Activated CD4-positive, alpha-beta T cell treated with anti-CD3 and anti-CD28 coated beads for 36 hours (primary cell): ENCODE results near the gene EGF. TPM values are rescaled to one million over a fixed set of nuclear protein-coding genes. Genes with fewer than 3 reads are reported as not detected.

Experiments
- ATAC-seq: fragments of 200-7000 bp; cut with Tn5 transposase; one replicate; pipeline ENCODE4 v1.10.0; 2021; ENCODE audit warnings: mild to moderate bottlenecking, moderate library complexity
- CTCF ChIA-PET: fragments of 350-600 bp; sonication (Branson Sonifier 250); formaldehyde crosslinking; loops from one replicate; lab custom pipeline; 2021; ENCODE audit warnings: antibody characterized with exemption; lab: Charles Lee
- POLR2A ChIA-PET: fragments of 350-600 bp; sonication (Branson Sonifier 250); formaldehyde crosslinking; loops from one replicate; lab custom pipeline; 2021; ENCODE audit warnings: antibody characterized with exemption, inconsistent platforms; lab: Charles Lee
- DNase-seq: peaks from one replicate; pipeline ENCODE4 v3.0.0-alpha.2; 2020
- H3K27ac Mint-ChIP-seq: one replicate; pipeline ENCODE4 v1.8.0; 2021; ENCODE audit warnings: mixed read lengths
- H3K27me3 Mint-ChIP-seq: one replicate; pipeline ENCODE4 v1.8.0; 2021; ENCODE audit warnings: mixed read lengths
- H3K36me3 Mint-ChIP-seq: one replicate; pipeline ENCODE4 v1.8.0; 2021; ENCODE audit warnings: low read depth, mixed read lengths
- H3K4me1 Mint-ChIP-seq: one replicate; pipeline ENCODE4 v1.8.0; 2021; ENCODE audit warnings: mixed read lengths
- H3K4me3 Mint-ChIP-seq: one replicate; pipeline ENCODE4 v1.8.0; 2021; ENCODE audit warnings: mild to moderate bottlenecking, moderate library complexity, mixed read lengths
- H3K9me3 Mint-ChIP-seq: one replicate; pipeline ENCODE4 v1.8.0; 2021; ENCODE audit warnings: low read depth, mixed read lengths
- intact Hi-C, 2 experiments: fragments of 100-400 bp; cut with DNase I in 1 of 2; cut with micrococcal nuclease in 1 of 2; formaldehyde crosslinking; loops; one replicate each; pipeline versions ENCODE4 v1.14.2 to v1.15.1; 2022 to 2024; cut with DNase I, micrococcal nuclease
- total RNA-seq, 2 experiments: library from RNA; stranded (reverse); gene quantifications; one replicate each; pipeline ENCODE4 v1.2.3, GENCODE V29; 2021

Gene EGF
- total RNA-seq, 2 experiments from 2014 or later: 0.34 TPM; not detected in 1

GRCh38 chr4:110010797-110011196 lies 98.1 kb downstream of the EGF start:
- H3K9me3 Mint-ChIP-seq: no peaks in the 10 kb centered on the region
- H3K36me3 Mint-ChIP-seq: no peaks in the 10 kb centered on the region
- no peaks in the 10 kb centered on the region for H3K4me1 Mint-ChIP-seq
- H3K27ac Mint-ChIP-seq: no peak overlapping the region
- DNase-seq (no peak), ATAC-seq (no peak)
- H3K27me3 Mint-ChIP-seq: peaks cover 6% of the 10 kb centered on the region
- no peak overlapping the region for H3K4me3 Mint-ChIP-seq
- intact Hi-C loops: no loop called here
- ChIA-PET CTCF (interaction anchor here (0.7 to 15.1 kb wide), 2 partner anchors 9 to 504 kb away, joined by 3 to 398 read pairs; no protein-coding TSS in a partner anchor), POLR2A (no interaction called here)

GRCh38 chr4:110012917-110013316 lies 100.2 kb downstream of the EGF start:
- intact Hi-C loops: no loop called here
- H3K27ac Mint-ChIP-seq: no peak overlapping the region
- POLR2A ChIA-PET: no interaction called here
- ATAC-seq (no peak), DNase-seq (no peak)
- H3K27me3 Mint-ChIP-seq: peaks cover 6% of the 10 kb centered on the region
- H3K4me3 Mint-ChIP-seq: no peak overlapping the region
- no peaks in the 10 kb centered on the region for H3K4me1 Mint-ChIP-seq
- no peaks in the 10 kb centered on the region for H3K36me3 Mint-ChIP-seq
- CTCF ChIA-PET: interaction anchor here (1.1 to 1.6 kb wide), 5 partner anchors 24 to 505 kb away, joined by 3 to 6 read pairs (median 3); no protein-coding TSS in a partner anchor
- no peaks in the 10 kb centered on the region for H3K9me3 Mint-ChIP-seq

DNA sequence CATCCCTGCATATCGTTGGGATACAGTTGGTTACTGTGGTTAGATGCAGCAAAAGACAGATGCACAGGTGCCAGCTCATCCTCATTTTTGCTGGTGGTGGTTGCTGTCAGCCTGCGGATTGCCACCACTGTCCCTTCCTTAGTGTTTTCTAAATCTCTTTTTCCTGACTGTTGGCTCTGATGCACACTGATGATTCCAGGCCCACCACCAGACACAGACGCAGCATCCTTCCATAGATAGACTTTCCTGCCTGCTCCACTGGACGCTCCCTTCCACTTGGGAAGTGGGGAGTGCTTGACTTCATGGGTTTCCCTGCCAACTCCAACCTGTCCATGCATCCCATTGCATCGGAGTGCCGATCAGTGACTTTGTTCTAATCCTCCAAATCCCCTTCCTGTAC lies 101.5 kb downstream of the EGF start:
- no peak for ATAC-seq
- H3K27ac Mint-ChIP-seq: no peak overlapping the region
- intact Hi-C loops: no loop called here
- no peaks in the 10 kb centered on the region for H3K36me3 Mint-ChIP-seq
- peaks cover 6% of the 10 kb centered on the region for H3K27me3 Mint-ChIP-seq
- ChIA-PET CTCF (interaction anchor here (0.7 to 1.5 kb wide), 6 partner anchors 8 to 503 kb away, joined by 3 to 4 read pairs (median 3); no protein-coding TSS in a partner anchor), POLR2A (no interaction called here)
- no peak for DNase-seq
- no peak overlapping the region for H3K4me3 Mint-ChIP-seq
- H3K9me3 Mint-ChIP-seq: no peaks in the 10 kb centered on the region
- peaks cover 2% of the 10 kb centered on the region for H3K4me1 Mint-ChIP-seq

DNA sequence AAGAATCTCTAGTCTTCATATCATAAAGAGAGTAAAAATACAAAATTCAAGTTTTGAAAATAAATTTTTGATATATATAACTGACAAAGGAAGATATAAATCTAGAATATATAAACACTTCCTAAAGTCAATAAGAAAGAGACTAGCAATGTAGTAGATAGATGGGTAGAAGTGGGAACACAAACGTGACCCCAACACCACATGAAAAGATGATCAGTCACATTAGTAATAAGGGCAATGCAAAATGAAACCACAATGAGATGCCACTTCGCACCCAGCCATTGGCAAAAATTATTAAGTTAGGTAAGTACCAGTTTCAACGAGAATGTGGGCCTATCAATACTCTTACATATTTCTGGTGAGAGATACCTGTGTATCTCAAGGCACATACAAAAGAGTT lies 106.5 kb downstream of the EGF start:
- H3K27ac Mint-ChIP-seq: no peak overlapping the region
- no peaks in the 10 kb centered on the region for H3K9me3 Mint-ChIP-seq
- H3K36me3 Mint-ChIP-seq: no peaks in the 10 kb centered on the region
- ChIA-PET POLR2A (no interaction called here), CTCF (interaction anchor here (1.2 to 1.3 kb wide), 2 partner anchors 8 to 493 kb away, joined by 3 to 4 read pairs; no protein-coding TSS in a partner anchor)
- peaks cover 3% of the 10 kb centered on the region for H3K27me3 Mint-ChIP-seq
- intact Hi-C loops: no loop called here
- ATAC-seq (no peak), DNase-seq (no peak)
- H3K4me1 Mint-ChIP-seq: peaks cover 18% of the 10 kb centered on the region
- H3K4me3 Mint-ChIP-seq: no peak overlapping the region

DNA sequence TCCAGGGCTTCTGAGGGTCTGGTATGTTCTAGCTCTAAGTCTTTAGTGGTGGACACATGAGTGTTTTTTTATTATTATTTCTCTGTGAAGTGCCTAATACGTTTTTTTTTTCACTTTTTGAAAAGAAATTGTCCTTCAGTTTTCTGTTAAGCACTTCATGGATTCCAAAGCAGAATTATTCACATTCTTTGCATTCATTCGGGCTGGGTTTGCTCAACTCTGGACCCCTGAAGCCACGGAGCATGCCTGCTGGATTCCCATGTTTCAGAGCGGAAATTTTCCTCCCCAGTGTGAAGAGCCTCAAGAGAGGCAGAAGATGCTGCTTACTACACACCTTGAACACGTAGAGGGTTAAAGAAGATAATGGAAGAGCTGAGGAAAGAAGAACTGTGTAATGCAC lies 107.5 kb downstream of the EGF start:
- Mint-ChIP-seq H3K9me3 (no peaks in the 10 kb centered on the region), H3K4me3 (no peak overlapping the region), H3K36me3 (no peaks in the 10 kb centered on the region), H3K27me3 (no peaks in the 10 kb centered on the region), H3K4me1 (peaks cover 18% of the 10 kb centered on the region), H3K27ac (no peak overlapping the region)
- ChIA-PET CTCF (interaction anchor here (0.6 to 1.6 kb wide), 5 partner anchors 9 to 586 kb away, joined by 3 to 4 read pairs (median 3); partner anchors contain the start of gene SEC24B), POLR2A (interaction anchor here (0.6 kb wide), 1 partner anchor 127 kb away, joined by 4 read pairs; no protein-coding TSS in a partner anchor)
- DNase-seq: no peak
- no peak for ATAC-seq
- intact Hi-C loops: no loop called here

- no peak for ATAC-seq
- CTCF ChIA-PET: interaction anchor here (0.7 to 2.5 kb wide), 6 partner anchors 23 to 496 kb away, joined by 3 to 13 read pairs (median 4); no protein-coding TSS in a partner anchor
- peaks cover 18% of the 10 kb centered on the region for H3K4me1 Mint-ChIP-seq
These were observed 108.2 kb downstream of the EGF start for GRCh38 chr4:110020646-110021443.

GRCh38 chr4:110022457-110022856 lies 109.8 kb downstream of the EGF start:
- Mint-ChIP-seq H3K9me3 (no peaks in the 10 kb centered on the region), H3K36me3 (no peaks in the 10 kb centered on the region), H3K27ac (no peak overlapping the region), H3K4me3 (no peak overlapping the region), H3K4me1 (peaks cover 18% of the 10 kb centered on the region), H3K27me3 (no peaks in the 10 kb centered on the region)
- intact Hi-C loops: no loop called here
- ChIA-PET POLR2A (no interaction called here), CTCF (interaction anchor here (2.5 kb wide), 1 partner anchor 495 kb away, joined by 13 read pairs; no protein-coding TSS in a partner anchor)
- DNase-seq: no peak
- ATAC-seq: no peak

More at GRCh38 chr4:110020646-110021443, 108.2 kb downstream of the EGF start:
- DNase-seq: no peak
- no peaks in the 10 kb centered on the region for H3K27me3 Mint-ChIP-seq
- intact Hi-C loops: no loop called here
- POLR2A ChIA-PET: no interaction called here
- H3K36me3 Mint-ChIP-seq: no peaks in the 10 kb centered on the region
- H3K4me3 Mint-ChIP-seq: no peak overlapping the region
- no peaks in the 10 kb centered on the region for H3K9me3 Mint-ChIP-seq
- no peak overlapping the region for H3K27ac Mint-ChIP-seq

DNA sequence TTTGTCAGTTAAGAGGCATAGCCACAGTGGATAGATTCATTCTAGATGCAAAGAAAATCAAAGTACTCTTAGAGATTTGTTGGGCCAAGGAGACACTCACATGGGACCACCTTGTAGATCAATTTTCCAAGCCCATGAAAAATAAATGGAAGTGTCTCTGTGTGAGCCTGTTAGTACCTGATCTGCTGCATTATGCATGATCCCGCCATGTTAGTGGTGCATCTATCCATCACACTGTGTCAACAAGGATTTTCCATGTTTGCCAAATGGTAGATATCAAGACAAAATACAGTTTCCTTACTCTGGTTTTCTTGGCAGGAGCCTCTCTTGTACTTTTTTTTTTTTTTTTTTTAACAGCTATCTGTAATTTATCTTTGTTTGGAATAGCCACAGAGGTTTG lies 112.4 kb downstream of the EGF start:
- DNase-seq (no peak), ATAC-seq (no peak)
- ChIA-PET POLR2A (no interaction called here), CTCF (interaction anchor here (0.8 kb wide), 1 partner anchor 140 kb away, joined by 3 read pairs; no protein-coding TSS in a partner anchor)
- peaks cover 3% of the 10 kb centered on the region for H3K27me3 Mint-ChIP-seq
- H3K36me3 Mint-ChIP-seq: no peaks in the 10 kb centered on the region
- peaks cover 14% of the 10 kb centered on the region for H3K4me1 Mint-ChIP-seq
- H3K9me3 Mint-ChIP-seq: no peaks in the 10 kb centered on the region
- intact Hi-C loops: no loop called here
- no peak overlapping the region for H3K4me3 Mint-ChIP-seq
- H3K27ac Mint-ChIP-seq: no peak overlapping the region

DNA sequence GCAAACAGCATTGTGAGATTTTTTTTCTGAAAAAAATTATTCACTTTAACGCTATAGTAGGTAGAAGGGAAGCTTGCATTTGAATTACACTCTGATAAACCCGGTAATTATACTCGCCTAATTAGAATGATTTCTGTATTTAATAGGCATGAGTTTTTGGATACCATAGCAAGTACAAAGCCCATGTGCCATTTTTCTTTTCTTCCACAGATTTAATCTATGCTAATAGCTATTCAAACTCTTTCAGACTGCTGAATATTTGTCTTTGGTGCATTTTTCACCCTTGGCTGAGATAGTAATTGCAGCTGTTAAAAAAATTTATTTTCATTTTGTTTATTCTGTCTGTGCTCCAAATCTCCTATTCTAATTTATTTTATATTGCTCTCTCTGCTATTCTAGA lies 113.0 kb downstream of the EGF start:
- intact Hi-C loops: no loop called here
- Mint-ChIP-seq H3K36me3 (no peaks in the 10 kb centered on the region), H3K9me3 (no peaks in the 10 kb centered on the region), H3K27ac (no peak overlapping the region), H3K27me3 (peaks cover 3% of the 10 kb centered on the region), H3K4me1 (peaks cover 8% of the 10 kb centered on the region), H3K4me3 (no peak overlapping the region)
- DNase-seq (no peak), ATAC-seq (no peak)
- CTCF ChIA-PET: no interaction called here
- POLR2A ChIA-PET: no interaction called here

- Mint-ChIP-seq H3K4me3 (no peak overlapping the region), H3K36me3 (no peaks in the 10 kb centered on the region), H3K27me3 (peaks cover 25% of the 10 kb centered on the region), H3K27ac (no peak overlapping the region), H3K4me1 (no peaks in the 10 kb centered on the region), H3K9me3 (peaks cover 3% of the 10 kb centered on the region)
- CTCF ChIA-PET: interaction anchor here (0.6 to 0.7 kb wide), 2 partner anchors 17 to 176 kb away, joined by 3 read pairs; no protein-coding TSS in a partner anchor
- ATAC-seq: no peak
- no peak for DNase-seq
- intact Hi-C loops: no loop called here
- POLR2A ChIA-PET: no interaction called here
These were observed 119.9 kb downstream of the EGF start for GRCh38 chr4:110032603-110033002.

DNA sequence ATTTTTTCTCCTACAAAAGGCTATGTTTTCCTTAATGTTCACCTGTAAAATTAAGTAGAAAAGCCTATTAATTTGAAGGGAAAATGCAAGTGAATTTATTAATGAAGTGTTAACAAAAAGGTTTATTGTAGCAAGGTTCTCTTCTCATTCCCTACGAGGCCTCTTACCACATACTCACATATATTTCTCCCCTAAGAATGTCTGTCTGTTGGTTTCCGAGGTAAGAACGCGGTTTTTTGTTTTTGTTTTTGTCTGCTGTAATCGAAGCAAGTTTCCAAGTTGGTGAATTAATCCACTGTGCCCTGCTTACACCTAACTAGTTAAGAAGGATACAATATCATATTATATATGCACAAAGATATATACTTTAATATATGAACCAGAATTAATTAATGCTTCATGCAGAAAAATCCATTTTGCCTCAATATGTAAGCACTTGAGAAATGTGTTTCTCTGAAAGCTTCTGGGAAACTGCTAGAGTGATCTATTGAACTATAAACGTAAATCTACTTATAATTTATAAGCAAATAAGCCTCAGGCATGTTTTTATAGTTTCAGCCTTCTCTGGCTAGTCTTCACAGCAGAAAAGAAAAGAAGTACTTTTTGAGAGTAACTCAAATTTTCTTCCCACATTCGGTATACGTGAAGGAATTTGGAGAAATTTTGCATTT lies 120.8 kb downstream of the EGF start:
- CTCF ChIA-PET: interaction anchor here (0.6 to 1.0 kb wide), 3 partner anchors 15 to 175 kb away, joined by 3 to 8 read pairs (median 3); no protein-coding TSS in a partner anchor
- no peak overlapping the region for H3K4me3 Mint-ChIP-seq

More for the DNA sequence above, 120.8 kb downstream of the EGF start:
- no peaks in the 10 kb centered on the region for H3K4me1 Mint-ChIP-seq
- H3K36me3 Mint-ChIP-seq: no peaks in the 10 kb centered on the region
- no peak overlapping the region for H3K27ac Mint-ChIP-seq
- H3K9me3 Mint-ChIP-seq: peaks cover 3% of the 10 kb centered on the region
- peaks cover 25% of the 10 kb centered on the region for H3K27me3 Mint-ChIP-seq
- DNase-seq (no peak), ATAC-seq (no peak)
- POLR2A ChIA-PET: interaction anchor here (0.5 kb wide), 1 partner anchor 29 kb away, joined by 3 read pairs; no protein-coding TSS in a partner anchor
- intact Hi-C loops: no loop called here
